OCI-LY3 (cell line): ENCODE measurements around the gene SFXN5.

Source experiments
- CTCF ChIP-seq: fragments of 200-600, 300-600 bp; sonication (generic); IDR thresholded peaks from 2 replicates; pipeline ENCODE4 v1.5.1; 2014; ENCODE audit warnings: antibody characterized with exemption, low read length, low read depth
- EZH2phosphoT487 ChIP-seq: fragments of 200-600 bp; shearing (Covaris generic); IDR thresholded peaks from 2 replicates; pipeline ENCODE4 v1.6.1; 2018; ENCODE audit warnings: antibody characterized with exemption, mixed run types, low read depth

- TF ChIP-seq CTCF (no peak), EZH2phosphoT487 (no peak)
Measured at GRCh38 chr2:73106791-73107190, 35.3 kb upstream of the SFXN5 start.
